Measurements from ENCODE around the gene AP5B1.

Gene AP5B1, protein sequence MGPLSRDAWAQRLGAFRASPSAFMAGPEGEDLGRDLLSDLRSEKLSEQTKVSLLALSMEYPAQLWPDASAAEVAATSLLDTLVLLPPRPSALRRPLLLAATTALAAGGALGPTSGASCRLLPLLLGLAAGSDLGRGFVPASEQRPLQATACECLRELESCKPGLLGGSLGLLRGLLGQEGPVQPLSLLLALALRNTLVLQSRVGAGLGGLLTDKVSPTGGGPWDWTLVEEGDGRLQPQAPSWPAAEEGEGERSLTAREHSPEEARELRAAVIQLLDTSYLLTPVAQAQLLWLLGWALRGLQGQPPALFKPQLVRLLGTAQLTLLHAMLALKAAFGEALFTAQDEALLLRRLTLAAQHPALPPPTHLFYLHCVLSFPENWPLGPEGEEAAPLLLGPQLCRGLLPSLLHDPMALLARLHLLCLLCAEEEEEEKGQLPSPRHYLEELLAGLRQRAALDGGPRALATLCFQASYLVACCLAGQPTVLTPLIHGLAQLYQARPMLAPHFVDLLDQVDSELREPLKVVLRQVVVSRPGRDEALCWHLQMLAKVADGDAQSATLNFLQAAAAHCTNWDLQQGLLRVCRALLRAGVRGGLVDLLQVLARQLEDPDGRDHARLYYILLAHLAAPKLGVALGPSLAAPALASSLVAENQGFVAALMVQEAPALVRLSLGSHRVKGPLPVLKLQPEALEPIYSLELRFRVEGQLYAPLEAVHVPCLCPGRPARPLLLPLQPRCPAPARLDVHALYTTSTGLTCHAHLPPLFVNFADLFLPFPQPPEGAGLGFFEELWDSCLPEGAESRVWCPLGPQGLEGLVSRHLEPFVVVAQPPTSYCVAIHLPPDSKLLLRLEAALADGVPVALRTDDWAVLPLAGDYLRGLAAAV

DNA sequence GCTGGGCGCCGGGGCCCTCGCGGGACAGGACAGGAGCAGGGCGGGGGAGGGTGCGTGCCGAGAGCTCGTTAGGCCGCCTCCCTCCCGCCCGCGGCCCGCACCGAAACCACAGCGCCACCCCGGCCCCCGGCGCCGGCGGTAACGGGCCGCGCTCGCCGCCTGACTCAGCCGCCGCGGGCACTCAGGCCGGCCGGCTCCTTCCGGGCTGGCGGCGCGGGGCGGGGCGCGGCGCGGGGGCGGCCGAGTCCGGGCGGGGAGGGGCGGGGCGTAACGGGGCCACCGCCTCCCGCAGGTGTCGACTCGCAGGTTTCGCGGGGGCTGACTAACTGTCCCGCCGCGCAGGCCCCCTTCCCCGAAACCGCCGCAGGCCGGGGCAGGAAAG, at the start of gene AP5B1:
TSS of gene AP5B1 (minus strand) at position 207 of the 382 bp plus-strand sequence. CDS start 385 bp downstream, outside the sequence.
- no peak for FAIRE-seq

DNA sequence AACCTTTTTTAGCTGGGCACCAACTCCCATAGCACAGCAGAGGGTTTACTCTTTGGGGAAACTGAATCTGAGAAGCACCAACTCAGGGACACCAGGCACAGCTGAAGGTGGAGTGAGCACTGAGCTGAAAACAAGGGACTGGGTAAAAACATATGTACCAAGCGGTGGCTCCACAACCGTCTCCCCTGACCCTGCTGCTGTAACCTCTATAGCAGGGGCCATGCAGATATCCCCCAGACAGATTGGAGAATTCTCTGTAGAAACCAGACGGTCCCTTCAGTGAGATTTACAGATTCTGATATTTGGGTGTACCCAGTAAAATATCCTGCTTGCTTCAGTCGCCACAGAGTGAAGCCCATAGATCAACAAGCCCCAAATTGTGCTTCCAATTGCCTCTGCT, 48.7 kb upstream of the AP5B1 start:
- no peak for FAIRE-seq

DNA sequence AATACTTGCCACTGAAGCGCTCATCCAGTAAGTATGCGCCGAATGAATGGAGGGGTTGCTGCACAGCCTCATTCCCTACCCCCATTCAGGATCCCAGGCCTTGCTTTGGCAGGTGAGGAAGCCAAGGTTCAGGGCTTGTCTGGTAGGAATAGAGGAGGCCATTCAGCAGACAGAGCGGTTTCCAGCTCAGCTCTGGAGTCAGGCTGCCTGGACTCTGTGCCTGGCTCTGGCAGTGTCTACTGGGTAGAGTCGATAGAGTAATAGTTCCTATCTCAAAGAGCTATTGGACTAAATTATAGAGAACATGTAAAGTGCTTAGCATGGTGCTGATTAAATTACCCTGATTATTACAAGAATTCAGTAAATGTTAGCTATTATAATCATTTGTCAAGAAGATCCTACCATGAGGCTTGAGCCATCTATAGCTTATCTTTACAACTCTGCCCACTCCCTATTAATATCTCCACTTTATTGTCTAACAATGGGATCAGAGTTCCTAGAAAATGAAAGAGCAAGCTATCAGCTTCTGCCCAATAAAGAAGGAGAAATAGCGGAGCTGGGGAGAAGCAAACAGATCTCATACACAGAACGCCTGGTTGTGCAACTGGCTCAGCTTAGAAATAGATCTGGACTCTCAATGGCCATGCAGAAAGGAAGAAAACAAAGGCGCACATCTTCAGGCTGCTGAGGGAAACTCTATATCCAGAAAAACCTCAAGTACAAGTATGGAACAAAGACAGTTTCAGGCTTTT, 46.4 kb upstream of the AP5B1 start:
- no peak for FAIRE-seq

GRCh38 chr11:65822776-65823528, 42.2 kb upstream of the AP5B1 start:
- FAIRE-seq, result no peak

GRCh38 chr11:65821107-65821506, 40.3 kb upstream of the AP5B1 start:
- FAIRE-seq, result no peak

DNA sequence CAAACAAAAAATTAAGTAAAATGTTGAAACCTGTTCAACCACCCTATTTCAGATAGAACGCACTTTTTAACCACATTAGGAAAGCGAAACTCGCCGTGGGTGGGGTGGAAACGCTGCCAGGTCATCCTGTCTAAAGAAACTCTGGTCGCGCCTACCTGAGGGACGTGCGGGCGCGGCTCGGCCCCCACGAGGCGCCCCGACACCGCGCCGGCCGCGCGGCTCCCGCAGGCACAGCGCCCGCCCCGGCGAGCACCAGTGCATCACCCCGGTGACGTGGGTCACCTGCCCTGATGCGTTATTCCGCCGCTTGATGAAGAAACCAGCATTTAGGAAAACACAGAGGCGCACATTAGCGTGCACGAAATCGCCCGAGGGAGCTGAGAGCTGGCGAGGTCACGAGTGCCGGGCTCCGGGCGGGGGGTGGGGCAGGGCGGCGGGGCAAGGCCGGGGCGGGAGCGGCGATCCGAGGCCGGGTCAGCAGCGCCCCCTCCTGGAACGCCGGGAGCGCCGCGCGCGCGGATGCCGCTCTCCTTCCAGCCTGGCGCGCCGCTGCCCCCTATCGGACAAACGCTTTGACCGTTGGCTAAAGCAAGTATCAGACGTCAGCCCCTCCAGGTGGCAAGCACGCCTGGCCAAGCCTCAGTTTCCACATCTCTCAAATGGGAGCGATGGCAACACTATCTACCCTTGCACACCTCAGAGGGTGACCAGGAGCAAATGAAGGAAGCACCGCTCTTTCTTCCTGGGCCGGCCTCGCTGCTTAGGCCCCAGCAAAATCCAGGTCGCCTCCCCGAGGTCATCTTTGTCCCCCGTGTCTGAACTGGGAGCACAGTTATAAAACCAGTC, 37.3 kb upstream of the AP5B1 start:
- FAIRE-seq, result no peak

GRCh38 chr11:65817312-65817834, 36.6 kb upstream of the AP5B1 start:
- FAIRE-seq, result no peak

GRCh38 chr11:65816696-65817095, 35.9 kb upstream of the AP5B1 start:
- FAIRE-seq, result no peak

- FAIRE-seq, result no peak
These were observed 34.3 kb upstream of the AP5B1 start for GRCh38 chr11:65814986-65815565.

GRCh38 chr11:65814131-65814985, 33.6 kb upstream of the AP5B1 start:
- FAIRE-seq, result no peak

GRCh38 chr11:65811764-65812475, 31.1 kb upstream of the AP5B1 start:
- no peak for FAIRE-seq

- FAIRE-seq, result no peak
These were observed 29.5 kb upstream of the AP5B1 start for GRCh38 chr11:65810046-65810868.

DNA sequence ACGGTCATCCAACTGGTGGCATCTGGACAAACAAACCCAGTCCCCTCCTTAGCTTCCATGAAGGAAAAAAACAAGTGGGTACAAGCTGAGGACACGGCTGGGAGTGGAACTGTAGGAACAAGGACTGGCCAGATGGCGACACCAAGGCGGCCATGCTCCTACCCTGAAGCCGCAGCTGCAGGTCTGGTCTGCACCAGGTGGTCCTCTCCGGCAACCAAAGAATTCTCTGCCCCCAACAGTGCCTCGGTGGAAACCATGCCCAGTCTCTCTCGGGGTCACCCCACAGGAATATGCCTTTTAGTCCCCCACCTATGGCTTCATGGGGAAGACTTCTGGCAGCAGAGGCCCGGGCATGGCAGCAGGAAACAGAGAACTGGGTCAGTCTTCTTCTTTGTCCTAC, 28.7 kb upstream of the AP5B1 start:
- FAIRE-seq, result no peak

- no peak for FAIRE-seq
These were observed 28.1 kb upstream of the AP5B1 start for GRCh38 chr11:65808744-65809341.

DNA sequence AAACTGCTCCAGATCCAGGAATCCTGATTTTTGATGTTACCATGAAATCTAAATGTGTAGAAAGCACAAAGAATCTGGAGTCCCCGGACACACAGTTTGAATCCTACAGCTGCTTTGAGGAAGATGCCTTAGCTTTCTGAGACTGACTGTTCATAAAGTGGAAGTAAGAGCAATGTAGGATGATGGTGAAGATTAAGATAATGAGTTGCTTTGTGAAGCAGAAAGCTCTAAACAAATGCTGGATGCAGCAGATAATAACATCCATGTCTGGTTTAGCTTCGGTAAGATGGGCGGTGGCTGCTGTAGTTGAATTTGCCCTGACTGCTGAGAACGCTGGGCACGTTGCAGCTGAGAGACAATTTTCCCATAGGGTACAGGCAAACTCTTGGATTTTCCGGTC, 26.2 kb upstream of the AP5B1 start:
- FAIRE-seq, result no peak

DNA sequence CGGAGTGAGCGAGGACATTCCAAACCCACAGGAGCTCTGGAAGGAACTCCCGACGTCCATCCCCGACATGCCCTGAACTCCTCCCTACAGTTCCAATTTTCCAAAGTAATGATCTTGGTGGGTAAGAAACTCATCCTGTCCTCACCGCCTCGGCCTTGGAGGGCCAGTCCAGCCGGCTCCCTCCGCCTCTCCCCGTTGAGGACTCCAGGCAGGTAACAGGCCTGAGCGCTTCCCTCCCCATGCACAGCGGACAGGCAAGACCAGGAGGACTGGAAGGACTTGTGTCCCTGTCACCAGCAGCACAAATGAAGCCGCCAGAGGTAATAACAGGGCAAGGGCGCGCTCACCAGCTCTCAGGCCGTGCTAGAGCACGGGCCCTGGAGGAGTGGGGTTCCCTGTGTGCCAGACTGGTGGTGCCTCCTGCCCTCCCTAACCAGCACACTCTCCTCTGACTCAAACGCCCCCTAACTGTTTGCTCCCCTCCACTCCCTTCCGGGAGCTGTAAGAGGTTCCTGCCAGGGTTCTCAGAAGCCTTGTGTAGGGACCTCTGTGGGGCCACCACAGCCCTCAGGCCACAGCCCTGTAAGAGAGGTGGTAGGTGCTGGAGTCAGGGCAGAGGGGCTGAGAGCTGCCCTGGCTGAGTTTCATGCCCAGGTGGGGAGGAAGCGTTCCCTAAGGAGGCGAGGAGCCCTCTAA, 23.2 kb upstream of the AP5B1 start:
- FAIRE-seq, result no peak

DNA sequence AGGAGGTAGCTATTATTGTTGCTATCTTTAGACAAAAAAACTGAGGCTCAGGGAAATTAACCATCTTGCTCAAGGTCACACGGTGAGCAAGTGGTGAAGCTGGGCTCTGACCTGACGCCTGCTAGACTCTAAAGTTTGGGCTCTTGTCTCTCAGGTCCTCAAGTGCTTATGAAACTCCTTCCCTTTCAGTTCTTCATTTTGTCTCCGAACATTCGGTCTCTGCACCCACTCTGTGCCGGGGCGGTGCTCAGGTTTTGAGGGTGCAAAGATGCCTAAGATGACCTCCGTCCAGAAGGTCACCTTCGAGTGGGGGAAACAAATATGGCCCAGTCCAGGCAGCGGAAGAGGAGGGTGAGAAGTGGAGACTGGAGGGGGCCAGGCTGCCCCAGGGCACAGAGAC, 22.1 kb upstream of the AP5B1 start:
- no peak for FAIRE-seq
